Neural cell (in vitro differentiated cells): Measurements from ENCODE around the gene CTSH.

Source experiments
- EZH2 ChIP-seq: fragments of 200-600, 300-800 bp; shearing (Covaris generic), sonication (generic); IDR thresholded peaks from 2 replicates; pipeline ENCODE4 v1.6.1; 2014; ENCODE audit warnings: antibody characterized with exemption, low read length, borderline replicate concordance, mild to moderate bottlenecking; ENCODE audit not compliant: insufficient read depth, poor library complexity, severe bottlenecking
- TAF1 ChIP-seq: IDR thresholded peaks from 2 replicates; pipeline ENCODE4 v1.6.1; 2012; ENCODE audit warnings: low read depth

- TF ChIP-seq TAF1 (no peak), EZH2 (no peak)
Measured at GRCh38 chr15:78942741-78943140, 2.1 kb downstream of the CTSH start.
